HEK293 (cell line): ENCODE results near the gene CRISP2.

Experiments
- CTCF ChIA-PET: fragments of 350-600 bp; formaldehyde crosslinking; extraction: SDS; loops from one replicate; lab custom pipeline; 2021; ENCODE audit warnings: antibody characterized with exemption; lab: Yijun Ruan, JAX
- POLR2A ChIA-PET: fragments of 300-600 bp; formaldehyde crosslinking; extraction: SDS; loops from one replicate; lab custom pipeline; 2020; ENCODE audit warnings: antibody characterized with exemption, inconsistent platforms; lab: Yijun Ruan, JAX
- H3K27ac ChIP-seq: fragments of 200-500 bp; sonication (Bioruptor generic); 2 replicates; pipeline ENCODE4 v1.5.1; 2014; ENCODE audit warnings: low read depth, low read length, control low read depth, inconsistent platforms; ENCODE audit errors: extremely low read depth
- H3K36me3 ChIP-seq, 2 experiments: fragments of 200-500 bp in 1 of 2; sonication (Bioruptor generic) in 1 of 2; 1 replicate in 1 of 2; 2 replicates in 1 of 2; pipeline ENCODE4 v1.5.1; 2014 to 2017; ENCODE audit warnings: inconsistent platforms in 2 of 2, low read length in 2 of 2; ENCODE audit not compliant: control insufficient read depth in 2 of 2, insufficient read depth in 1 of 2
- H3K4me1 ChIP-seq: fragments of 200-500 bp; sonication (Bioruptor generic); 2 replicates; pipeline ENCODE4 v1.5.1; 2014; ENCODE audit warnings: mild to moderate bottlenecking, low read length, inconsistent platforms; ENCODE audit not compliant: control insufficient read depth, insufficient read depth
- H3K4me3 ChIP-seq: 2 replicates; pipeline ENCODE4 v1.5.1; 2011; ENCODE audit warnings: low read depth, mild to moderate bottlenecking, control low read depth, low read length, moderate library complexity
- H3K9me3 ChIP-seq: fragments of 200-500 bp; sonication (Bioruptor generic); 2 replicates; pipeline ENCODE4 v1.5.1; 2014; ENCODE audit warnings: low read depth, low read length, inconsistent platforms; ENCODE audit not compliant: control insufficient read depth, insufficient read depth
- HOXD13 ChIP-seq: sonication (generic); formaldehyde crosslinking; IDR thresholded peaks from 2 replicates; pipeline ENCODE4 v1.8.0; 2022; ENCODE audit warnings: missing genetic modification reagents, borderline replicate concordance
- KLF7 ChIP-seq: fragments of 450-650 bp; formaldehyde crosslinking; IDR thresholded peaks from 2 replicates; pipeline ENCODE4 v1.5.1; 2016; ENCODE audit warnings: missing biosample characterization, missing genetic modification characterization, borderline replicate concordance
- PRDM1 ChIP-seq: fragments of 450-650 bp; formaldehyde crosslinking; IDR thresholded peaks from 2 replicates; pipeline ENCODE4; 2016; ENCODE audit warnings: missing biosample characterization, missing genetic modification characterization
- REST ChIP-seq: fragments of 450-650 bp; formaldehyde crosslinking; IDR thresholded peaks from 2 replicates; pipeline ENCODE4 v1.5.1; 2016; ENCODE audit warnings: missing biosample characterization, missing genetic modification characterization
- ZBTB11 ChIP-seq: fragments of 450-650 bp; formaldehyde crosslinking; conservative IDR thresholded peaks from 2 replicates; pipeline ENCODE4 v1.5.1; 2016; ENCODE audit warnings: low read depth, missing biosample characterization, missing genetic modification characterization
- ZEB2 ChIP-seq: fragments of 450-650 bp; formaldehyde crosslinking; IDR thresholded peaks from 2 replicates; pipeline ENCODE4 v1.5.1; 2016; ENCODE audit warnings: missing biosample characterization, missing genetic modification characterization
- ZFP3 ChIP-seq: fragments of 450-650 bp; formaldehyde crosslinking; IDR thresholded peaks from 2 replicates; pipeline ENCODE4 v1.5.1; 2016; ENCODE audit warnings: low read depth, missing biosample characterization, missing genetic modification characterization
- ZNF280C ChIP-seq: fragments of 450-650 bp; formaldehyde crosslinking; IDR thresholded peaks from 2 replicates; pipeline ENCODE4 v1.5.1; 2016; ENCODE audit warnings: missing biosample characterization, missing genetic modification characterization
- ZNF335 ChIP-seq: fragments of 450-650 bp; formaldehyde crosslinking; conservative IDR thresholded peaks from 2 replicates; pipeline ENCODE4 v1.5.1; 2016; ENCODE audit warnings: missing biosample characterization, missing genetic modification characterization
- ZNF394 ChIP-seq: fragments of 450-650 bp; formaldehyde crosslinking; IDR thresholded peaks from 2 replicates; pipeline ENCODE4 v1.5.1; 2016; ENCODE audit warnings: missing biosample characterization, missing genetic modification characterization, mild to moderate bottlenecking, moderate library complexity, borderline replicate concordance
- ZNF518A ChIP-seq: fragments of 450-650 bp; formaldehyde crosslinking; conservative IDR thresholded peaks from 2 replicates; pipeline ENCODE4 v1.5.1; 2016; ENCODE audit warnings: low read depth, missing biosample characterization, missing genetic modification characterization
- ZNF549 ChIP-seq: fragments of 450-650 bp; IDR thresholded peaks from 2 replicates; pipeline ENCODE4 v1.5.1; 2018; ENCODE audit warnings: missing biosample characterization, missing genetic modification characterization, mild to moderate bottlenecking, inconsistent platforms, moderate library complexity
- ZNF571 ChIP-seq: fragments of 450-650 bp; formaldehyde crosslinking; IDR thresholded peaks from 2 replicates; pipeline ENCODE4 v1.5.0; 2017; ENCODE audit warnings: missing biosample characterization, missing genetic modification characterization
- ZNF610 ChIP-seq: fragments of 450-650 bp; formaldehyde crosslinking; IDR thresholded peaks from 2 replicates; pipeline ENCODE4 v1.5.1; 2016; ENCODE audit warnings: missing biosample characterization, missing genetic modification characterization, borderline replicate concordance
- ZNF701 ChIP-seq: fragments of 450-650 bp; formaldehyde crosslinking; IDR thresholded peaks from 2 replicates; pipeline ENCODE4 v1.5.1; 2016; ENCODE audit warnings: missing biosample characterization, missing genetic modification characterization
- ZNF768 ChIP-seq: fragments of 450-650 bp; formaldehyde crosslinking; IDR thresholded peaks from 2 replicates; pipeline ENCODE4 v1.5.1; 2018; ENCODE audit warnings: missing biosample characterization, mild to moderate bottlenecking, missing genetic modification characterization

CRISP2 gene

GRCh38 chr6:49649988-49650387 lies 63.4 kb downstream of the CRISP2 start (continued):
- no peak for TF ChIP-seq ZBTB11 (tag by site-specific recombination)
- no peak for TF ChIP-seq ZNF335 (tag by site-specific recombination)
- no peak for TF ChIP-seq KLF7

GRCh38 chr6:49648036-49648435 lies 65.3 kb downstream of the CRISP2 start:
- ChIA-PET POLR2A (no interaction called here), CTCF (no interaction called here)
- Histone ChIP-seq H3K36me3 (no peaks in the 10 kb centered on the region), H3K27ac (no peak overlapping the region)
- no peak for TF ChIP-seq ZNF701
- TF ChIP-seq ZNF280C (tag by site-specific recombination) = no peak
- no peak for TF ChIP-seq HOXD13 (CRISPR knock-in tag)
- TF ChIP-seq ZNF768 (tag by site-specific recombination) = no peak
- TF ChIP-seq ZNF394 = no peak
- no peak for TF ChIP-seq ZNF335 (tag by site-specific recombination)
- no peak for TF ChIP-seq ZFP3 (tag by site-specific recombination)
- no peak for TF ChIP-seq KLF7
- TF ChIP-seq ZNF610 (tag by site-specific recombination) = no peak
- no peak for TF ChIP-seq ZEB2 (tag by site-specific recombination)
- TF ChIP-seq ZNF571 = no peak
- TF ChIP-seq REST = no peak
- no peak for TF ChIP-seq ZNF549 (tag by site-specific recombination)
- no peak for TF ChIP-seq PRDM1 (tag by site-specific recombination)
- TF ChIP-seq ZNF518A (tag by site-specific recombination) = no peak
- TF ChIP-seq, all 188 proteins: peak for 0
- Histone ChIP-seq H3K4me1 (no peaks in the 10 kb centered on the region), H3K9me3 (no peaks in the 10 kb centered on the region), H3K4me3 (no peak overlapping the region)
